HEK293 (cell line): ENCODE measurements around the gene FNDC3A.

Experiments
- RBAK ChIP-seq: fragments of 450-650 bp; formaldehyde crosslinking; IDR thresholded peaks from 2 replicates; pipeline ENCODE4 v1.5.1; 2016; ENCODE audit warnings: missing biosample characterization, missing genetic modification characterization
- YY1 ChIP-seq: fragments of 450-650 bp; formaldehyde crosslinking; IDR thresholded peaks from 2 replicates; pipeline ENCODE4 v1.5.1; 2018; ENCODE audit warnings: missing biosample characterization, missing genetic modification characterization
- ZNF16 ChIP-seq: fragments of 450-650 bp; formaldehyde crosslinking; IDR thresholded peaks from 2 replicates; pipeline ENCODE4 v1.5.1; 2016; ENCODE audit warnings: low read depth, missing biosample characterization, missing genetic modification characterization
- ZNF223 ChIP-seq: fragments of 450-650 bp; formaldehyde crosslinking; IDR thresholded peaks from 2 replicates; pipeline ENCODE4 v1.5.1; 2016; ENCODE audit warnings: missing biosample characterization, missing genetic modification characterization
- ZNF23 ChIP-seq: fragments of 450-650 bp; formaldehyde crosslinking; IDR thresholded peaks from 2 replicates; pipeline ENCODE4 v1.5.1; 2016; ENCODE audit warnings: missing biosample characterization, missing genetic modification characterization, borderline replicate concordance
- ZNF416 ChIP-seq: fragments of 450-650 bp; formaldehyde crosslinking; IDR thresholded peaks from 2 replicates; pipeline ENCODE4 v1.5.1; 2016; ENCODE audit warnings: missing biosample characterization, missing genetic modification characterization
- ZNF660 ChIP-seq: fragments of 450-650 bp; IDR thresholded peaks from 2 replicates; pipeline ENCODE4 v1.5.1; 2018; ENCODE audit warnings: missing biosample characterization, mild to moderate bottlenecking, missing genetic modification characterization
- ZNF776 ChIP-seq: fragments of 450-650 bp; formaldehyde crosslinking; IDR thresholded peaks from 2 replicates; pipeline ENCODE4 v1.5.0; 2017; ENCODE audit warnings: missing biosample characterization, missing genetic modification characterization, borderline replicate concordance
- TF ChIP-seq, protein P1 (sequence below): fragments of 450-650 bp; formaldehyde crosslinking; IDR thresholded peaks from 2 replicates; pipeline ENCODE4 v1.5.1; 2016; ENCODE audit warnings: missing biosample characterization, missing genetic modification characterization
- TF ChIP-seq, protein P2 (sequence below): fragments of 450-650 bp; formaldehyde crosslinking; IDR thresholded peaks from 2 replicates; pipeline ENCODE4 v1.5.1; 2016; ENCODE audit warnings: missing biosample characterization, missing genetic modification characterization
- TF ChIP-seq, protein P3 (sequence below): fragments of 450-650 bp; formaldehyde crosslinking; optimal IDR thresholded peaks from 2 replicates; pipeline ENCODE3; 2016; ENCODE audit warnings: missing biosample characterization, mild to moderate bottlenecking, missing genetic modification characterization

DNA sequence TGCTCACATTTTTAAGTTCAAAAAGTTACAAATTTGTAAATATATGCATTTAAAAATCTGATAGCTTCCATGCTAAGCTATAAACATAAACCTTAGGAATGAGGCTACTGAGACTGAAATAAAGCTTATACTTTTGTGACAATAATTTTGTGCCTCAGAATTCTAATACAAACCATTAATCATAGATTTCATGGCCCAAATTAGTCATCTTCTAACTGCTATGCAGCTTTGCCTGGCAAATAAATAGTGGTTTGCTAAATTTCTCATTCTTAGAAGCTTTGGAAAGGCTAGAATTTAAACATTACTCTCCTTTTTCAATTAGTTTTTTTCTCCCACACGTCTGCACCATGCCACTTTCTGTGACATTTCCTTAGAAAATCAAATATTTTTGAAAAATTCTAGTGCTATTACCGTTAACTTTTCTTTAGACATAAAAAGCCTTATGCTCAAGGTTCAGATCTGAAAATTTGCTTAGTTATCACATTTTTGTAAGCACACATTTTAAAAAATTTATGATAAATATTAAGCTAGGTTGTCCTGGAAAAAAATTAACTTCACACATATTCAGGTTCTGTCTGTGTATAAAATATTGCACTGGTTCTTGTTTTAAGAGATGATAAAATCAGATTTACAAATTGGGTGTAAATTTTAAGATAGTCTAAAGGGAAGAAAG is 46.9 kb downstream of the FNDC3A start:
- TF ChIP-seq, protein P1, sequence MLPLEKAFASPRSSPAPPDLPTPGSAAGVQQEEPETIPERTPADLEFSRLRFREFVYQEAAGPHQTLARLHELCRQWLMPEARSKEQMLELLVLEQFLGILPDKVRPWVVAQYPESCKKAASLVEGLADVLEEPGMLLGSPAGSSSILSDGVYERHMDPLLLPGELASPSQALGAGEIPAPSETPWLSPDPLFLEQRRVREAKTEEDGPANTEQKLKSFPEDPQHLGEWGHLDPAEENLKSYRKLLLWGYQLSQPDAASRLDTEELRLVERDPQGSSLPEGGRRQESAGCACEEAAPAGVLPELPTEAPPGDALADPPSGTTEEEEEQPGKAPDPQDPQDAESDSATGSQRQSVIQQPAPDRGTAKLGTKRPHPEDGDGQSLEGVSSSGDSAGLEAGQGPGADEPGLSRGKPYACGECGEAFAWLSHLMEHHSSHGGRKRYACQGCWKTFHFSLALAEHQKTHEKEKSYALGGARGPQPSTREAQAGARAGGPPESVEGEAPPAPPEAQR (tag by site-specific recombination) = no peak
- TF ChIP-seq, protein P2, sequence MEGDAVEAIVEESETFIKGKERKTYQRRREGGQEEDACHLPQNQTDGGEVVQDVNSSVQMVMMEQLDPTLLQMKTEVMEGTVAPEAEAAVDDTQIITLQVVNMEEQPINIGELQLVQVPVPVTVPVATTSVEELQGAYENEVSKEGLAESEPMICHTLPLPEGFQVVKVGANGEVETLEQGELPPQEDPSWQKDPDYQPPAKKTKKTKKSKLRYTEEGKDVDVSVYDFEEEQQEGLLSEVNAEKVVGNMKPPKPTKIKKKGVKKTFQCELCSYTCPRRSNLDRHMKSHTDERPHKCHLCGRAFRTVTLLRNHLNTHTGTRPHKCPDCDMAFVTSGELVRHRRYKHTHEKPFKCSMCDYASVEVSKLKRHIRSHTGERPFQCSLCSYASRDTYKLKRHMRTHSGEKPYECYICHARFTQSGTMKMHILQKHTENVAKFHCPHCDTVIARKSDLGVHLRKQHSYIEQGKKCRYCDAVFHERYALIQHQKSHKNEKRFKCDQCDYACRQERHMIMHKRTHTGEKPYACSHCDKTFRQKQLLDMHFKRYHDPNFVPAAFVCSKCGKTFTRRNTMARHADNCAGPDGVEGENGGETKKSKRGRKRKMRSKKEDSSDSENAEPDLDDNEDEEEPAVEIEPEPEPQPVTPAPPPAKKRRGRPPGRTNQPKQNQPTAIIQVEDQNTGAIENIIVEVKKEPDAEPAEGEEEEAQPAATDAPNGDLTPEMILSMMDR = no peak
- no peak for TF ChIP-seq ZNF223 (tag by site-specific recombination)
- TF ChIP-seq ZNF660 (tag by site-specific recombination) = no peak
- TF ChIP-seq, protein P3, sequence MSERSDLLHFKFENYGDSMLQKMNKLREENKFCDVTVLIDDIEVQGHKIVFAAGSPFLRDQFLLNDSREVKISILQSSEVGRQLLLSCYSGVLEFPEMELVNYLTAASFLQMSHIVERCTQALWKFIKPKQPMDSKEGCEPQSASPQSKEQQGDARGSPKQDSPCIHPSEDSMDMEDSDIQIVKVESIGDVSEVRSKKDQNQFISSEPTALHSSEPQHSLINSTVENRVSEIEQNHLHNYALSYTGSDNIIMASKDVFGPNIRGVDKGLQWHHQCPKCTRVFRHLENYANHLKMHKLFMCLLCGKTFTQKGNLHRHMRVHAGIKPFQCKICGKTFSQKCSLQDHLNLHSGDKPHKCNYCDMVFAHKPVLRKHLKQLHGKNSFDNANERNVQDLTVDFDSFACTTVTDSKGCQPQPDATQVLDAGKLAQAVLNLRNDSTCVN (tag by site-specific recombination) = no peak
- no peak for TF ChIP-seq ZNF776
- TF ChIP-seq ZNF416 (tag by site-specific recombination) = no peak
- no peak for TF ChIP-seq ZNF23 (tag by site-specific recombination)
- no peak for TF ChIP-seq RBAK (tag by site-specific recombination)
- TF ChIP-seq ZNF16 (tag by site-specific recombination) = no peak
- no peak for TF ChIP-seq YY1 (tag by site-specific recombination)
